GM11168 (cell line): ENCODE results near the gene FASTK.

Experiments used
- in situ Hi-C: fragments of 300-500 bp; cut with MboI; formaldehyde crosslinking; loops from one replicate; pipeline ENCODE4 v1.12.0; 2022; ENCODE audit warnings: low sequenced_read_pairs; ENCODE audit not compliant: unreplicated experiment

The FASTK gene

DNA sequence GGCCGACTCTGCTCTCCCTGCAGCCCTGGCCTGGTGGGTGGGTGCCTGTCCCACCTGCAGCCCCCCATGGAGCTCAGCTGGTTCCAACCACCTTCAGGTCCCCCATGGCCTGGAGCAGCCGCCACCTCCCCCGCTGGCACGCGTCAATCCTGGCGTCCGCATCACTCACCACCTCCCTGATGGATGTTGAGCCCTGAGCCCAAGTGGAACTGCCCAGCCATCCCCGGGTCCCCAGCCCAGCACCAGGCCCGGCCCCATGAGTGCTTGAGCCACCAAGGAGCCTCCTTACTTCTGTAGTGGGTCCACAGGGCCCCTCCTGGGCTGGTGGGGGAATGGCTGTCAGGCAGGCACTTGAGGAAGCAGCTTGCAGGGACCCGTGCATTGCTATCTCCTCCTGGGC lies 20.3 kb upstream of the FASTK start:
- in situ Hi-C loops, result no loop called here

DNA sequence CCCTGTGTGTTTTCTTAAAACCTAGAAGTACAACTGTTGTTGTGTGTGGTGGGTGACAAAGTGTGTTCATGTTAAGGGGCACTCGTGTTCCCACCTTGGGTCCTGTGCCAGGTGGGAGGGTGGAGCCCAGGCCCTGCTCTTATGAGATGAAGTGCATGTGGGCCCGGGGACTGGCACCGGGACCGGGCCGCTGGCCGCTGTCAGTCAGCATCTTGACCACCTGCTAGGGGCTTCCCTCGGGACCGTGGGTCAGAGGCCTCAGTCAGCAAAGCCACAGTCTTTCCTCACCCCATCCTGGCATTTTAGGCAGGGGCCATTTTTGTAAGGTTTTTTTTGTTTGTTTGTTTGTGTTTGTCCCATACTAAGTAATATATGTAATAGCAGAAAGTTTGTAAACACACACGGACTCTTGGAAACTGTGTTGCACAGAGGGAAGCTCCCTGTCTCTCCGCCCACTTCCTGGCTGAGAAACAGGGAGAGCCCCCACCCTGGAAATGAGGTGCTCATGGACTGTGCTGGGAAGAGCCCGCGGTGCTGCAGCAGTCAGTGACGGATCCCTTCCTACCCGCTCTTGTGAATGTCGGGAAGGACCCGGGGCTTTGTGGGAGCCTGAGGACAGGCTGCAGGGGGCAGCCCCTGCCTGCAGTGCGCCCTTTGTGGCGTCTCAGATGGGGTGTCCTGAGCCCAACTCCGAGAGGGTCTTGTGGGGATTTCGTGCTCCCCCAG lies 19.0 kb upstream of the FASTK start:
- in situ Hi-C loops, result no loop called here

DNA sequence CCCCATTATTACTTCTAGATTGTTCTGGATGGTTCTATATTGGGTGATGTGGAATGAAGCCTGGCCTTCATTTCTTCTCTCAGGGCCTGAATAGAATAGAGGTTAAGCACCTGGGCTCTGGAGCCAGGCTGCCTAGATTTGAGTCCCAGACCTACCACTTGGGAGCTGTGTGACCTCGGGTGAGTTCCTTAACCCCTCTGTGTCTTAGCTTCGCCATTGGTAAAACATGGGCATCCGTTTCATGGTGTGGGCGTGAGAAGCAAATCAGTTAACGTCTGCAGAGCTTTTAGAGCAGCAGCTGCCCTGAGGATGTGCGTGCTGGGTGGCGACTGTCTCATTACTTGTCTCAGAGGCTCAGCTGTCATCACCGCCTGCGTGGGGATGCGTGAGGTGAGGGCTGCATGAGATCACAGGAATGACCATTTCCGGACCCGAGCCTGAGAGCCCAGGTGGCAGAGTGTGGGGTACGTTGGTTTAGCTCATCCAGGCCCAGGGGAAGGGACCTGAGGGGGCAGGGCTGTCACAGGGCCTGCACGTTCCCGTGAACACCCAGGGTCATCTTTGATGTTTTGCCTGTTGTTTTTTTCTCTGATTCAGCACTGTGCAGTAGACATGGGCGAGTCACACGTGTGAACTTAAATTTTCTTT lies 15.3 kb upstream of the FASTK start:
- in situ Hi-C loops, result no loop called here

DNA sequence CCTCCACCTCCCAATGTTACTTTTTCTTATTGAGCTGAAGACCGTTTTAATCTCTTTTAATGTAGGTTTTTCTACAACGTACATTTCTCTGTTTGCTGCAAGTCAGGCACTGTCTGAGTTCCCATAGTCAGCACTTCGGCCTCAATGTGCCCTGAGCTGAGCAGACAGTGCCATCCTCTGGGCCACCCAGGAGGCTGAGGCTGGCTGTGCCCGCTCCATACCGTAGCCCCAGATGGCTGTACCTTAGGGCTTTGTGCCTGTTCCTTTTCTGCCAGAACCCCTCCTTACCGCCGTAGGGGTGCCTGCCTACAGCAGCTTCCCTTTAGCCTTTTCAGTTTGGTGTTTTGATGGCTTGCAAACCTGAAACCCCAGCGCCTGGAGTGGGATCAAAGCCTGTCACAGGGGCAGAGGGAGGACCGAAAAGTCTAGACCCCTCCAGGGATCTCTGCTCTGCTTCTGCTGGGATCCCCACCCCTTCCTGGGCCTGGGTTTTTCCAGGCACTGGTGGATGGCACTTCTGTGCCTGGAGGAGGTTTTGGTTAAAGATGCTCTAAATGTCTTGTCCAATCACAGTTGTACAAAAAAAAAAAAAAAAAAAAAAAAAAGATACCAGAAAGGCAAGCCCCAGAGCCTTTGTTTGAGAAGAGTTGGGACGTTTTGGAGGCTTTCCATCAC lies 14.7 kb upstream of the FASTK start:
- in situ Hi-C loops, result no loop called here

DNA sequence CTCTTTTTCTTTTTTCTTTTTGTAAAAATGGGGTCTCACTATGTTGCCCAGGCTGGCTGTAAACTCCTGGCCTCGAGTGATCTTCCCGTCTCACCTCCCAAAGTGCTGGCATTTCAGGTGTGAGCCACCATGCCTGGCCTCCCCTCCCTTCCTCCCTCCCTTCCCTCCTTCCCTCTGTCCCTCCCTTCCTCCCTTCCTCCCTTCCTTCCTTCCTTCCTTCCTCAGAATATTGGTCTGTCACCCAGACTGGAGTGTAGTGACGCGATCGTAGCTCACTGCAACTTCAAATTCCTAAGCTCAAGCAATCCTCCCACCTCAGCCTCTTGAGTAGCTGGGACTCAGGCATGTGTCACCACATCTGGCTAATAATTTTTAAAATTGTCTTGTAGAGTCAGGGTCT lies 14.1 kb upstream of the FASTK start:
- in situ Hi-C loops, result no loop called here

DNA sequence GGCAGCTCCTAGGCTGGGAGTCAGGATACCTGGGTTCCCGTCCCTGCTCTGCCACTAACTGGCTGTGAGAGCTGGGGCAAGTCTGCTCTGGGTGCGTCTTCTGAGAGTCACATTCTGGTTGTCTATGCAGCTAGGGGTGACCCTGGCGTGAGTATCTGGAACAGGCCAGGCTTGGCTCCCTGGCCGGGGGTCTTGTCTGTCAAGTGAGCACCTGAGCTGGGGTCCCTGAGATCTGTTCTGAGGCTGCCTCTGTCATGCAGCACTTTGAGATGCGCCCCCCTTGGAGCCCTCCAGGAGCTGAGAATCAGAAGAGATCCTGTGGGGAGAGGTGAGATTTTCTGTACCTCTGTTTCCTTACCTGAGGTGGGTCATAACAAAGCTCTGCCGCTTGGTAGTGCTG lies 13.1 kb upstream of the FASTK start:
- in situ Hi-C loops, result no loop called here

DNA sequence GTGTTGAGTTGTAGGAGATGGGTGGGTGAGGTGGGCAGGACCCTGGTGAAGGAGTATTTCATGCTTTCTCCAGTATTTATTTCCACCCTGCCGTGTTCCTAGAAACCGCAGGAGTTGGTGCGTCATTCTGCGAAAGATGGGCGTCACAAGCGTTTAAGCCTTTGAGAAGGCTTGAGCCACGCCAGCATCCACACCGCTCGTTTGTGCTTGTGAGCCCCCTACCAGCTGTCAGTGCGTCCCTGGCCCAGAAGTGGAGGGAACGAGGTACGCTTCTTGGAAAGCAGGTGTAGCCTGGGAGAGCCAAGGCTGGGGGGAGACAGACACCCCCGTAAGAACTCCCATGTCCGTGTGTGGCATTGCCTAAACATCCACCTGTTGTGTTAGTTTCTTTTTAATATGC lies 11.4 kb upstream of the FASTK start:
- in situ Hi-C loops, result no loop called here

DNA sequence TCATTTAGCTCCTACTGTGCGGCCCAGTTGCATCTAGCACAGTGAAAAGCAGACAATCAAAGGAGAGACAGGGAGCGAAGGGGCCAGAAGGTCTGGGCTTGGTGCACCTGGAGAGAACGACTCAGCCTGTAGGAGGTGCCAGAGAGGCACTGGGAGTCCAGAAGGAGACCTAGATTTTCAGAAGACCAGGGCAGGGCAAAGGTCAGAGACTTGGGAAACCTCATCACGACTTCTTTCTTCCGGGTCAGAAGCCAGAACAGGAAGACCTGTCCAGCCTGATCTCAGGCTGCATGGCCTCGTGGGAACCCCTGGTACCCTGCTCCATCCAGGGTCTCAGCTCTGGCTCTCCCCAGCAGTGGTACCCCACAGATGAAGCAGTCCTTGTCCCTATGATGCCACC lies 10.8 kb upstream of the FASTK start:
- in situ Hi-C loops, result no loop called here

DNA sequence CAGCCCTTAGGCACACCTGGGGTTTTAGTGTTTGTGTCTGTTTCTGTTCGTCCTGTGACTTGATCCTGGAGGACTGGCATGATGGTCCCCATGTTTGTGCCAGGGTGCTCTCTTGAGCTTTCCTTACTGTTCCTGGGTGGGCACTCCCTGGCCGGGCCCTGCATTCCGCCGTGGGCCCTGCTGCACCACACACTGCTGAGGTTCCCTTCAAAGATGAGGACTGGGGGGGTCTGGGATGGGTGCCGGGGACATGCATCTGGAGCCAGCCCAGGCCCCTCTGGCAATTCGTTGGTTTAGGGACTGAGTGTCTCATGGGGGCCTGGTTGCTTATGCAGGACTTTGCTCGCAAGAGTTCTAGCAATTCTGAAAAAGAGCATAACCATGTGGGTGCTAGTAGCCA lies 10.4 kb upstream of the FASTK start:
- in situ Hi-C loops, result no loop called here

DNA sequence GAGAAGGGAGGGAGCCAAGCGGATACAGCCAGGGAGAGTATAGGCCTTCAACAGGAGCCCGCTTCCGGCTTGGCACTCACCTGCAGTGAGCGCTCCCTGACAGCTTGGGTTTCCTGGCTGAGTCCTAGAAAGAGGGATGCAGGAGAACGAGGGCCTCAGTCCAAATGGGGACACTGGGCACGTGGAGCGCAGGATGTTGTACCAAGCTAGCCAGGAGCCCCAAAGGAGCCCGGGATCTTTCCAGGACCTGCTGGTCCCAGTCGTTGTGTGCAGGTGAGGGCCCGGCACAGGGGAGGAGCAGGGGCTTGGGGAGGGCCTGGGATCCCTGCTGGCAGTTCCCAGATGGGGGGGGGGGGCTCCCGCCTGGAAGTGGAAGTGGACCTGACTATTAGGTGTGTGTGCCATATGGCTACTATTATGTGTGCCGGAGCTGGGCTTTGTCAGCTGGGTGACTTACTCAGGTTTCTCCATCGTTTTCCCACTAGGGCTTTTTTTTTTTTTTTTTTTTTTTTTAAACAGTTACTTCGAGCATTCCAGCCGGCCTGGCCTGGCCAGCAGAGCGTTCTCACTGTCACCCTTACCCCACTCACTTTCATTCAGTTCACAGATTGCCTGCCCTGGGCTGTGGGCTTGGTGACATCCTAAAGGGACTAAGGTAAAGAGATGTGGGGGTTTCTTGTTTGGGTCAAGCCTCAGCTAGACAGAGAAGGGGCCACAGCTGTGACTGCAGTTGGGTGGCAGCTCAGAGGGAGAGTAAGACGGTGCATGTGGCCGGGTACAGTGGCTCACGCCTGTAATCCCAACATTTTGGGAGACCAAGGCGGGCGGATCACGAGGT lies 9.5 kb upstream of the FASTK start:
- in situ Hi-C loops, result no loop called here

DNA sequence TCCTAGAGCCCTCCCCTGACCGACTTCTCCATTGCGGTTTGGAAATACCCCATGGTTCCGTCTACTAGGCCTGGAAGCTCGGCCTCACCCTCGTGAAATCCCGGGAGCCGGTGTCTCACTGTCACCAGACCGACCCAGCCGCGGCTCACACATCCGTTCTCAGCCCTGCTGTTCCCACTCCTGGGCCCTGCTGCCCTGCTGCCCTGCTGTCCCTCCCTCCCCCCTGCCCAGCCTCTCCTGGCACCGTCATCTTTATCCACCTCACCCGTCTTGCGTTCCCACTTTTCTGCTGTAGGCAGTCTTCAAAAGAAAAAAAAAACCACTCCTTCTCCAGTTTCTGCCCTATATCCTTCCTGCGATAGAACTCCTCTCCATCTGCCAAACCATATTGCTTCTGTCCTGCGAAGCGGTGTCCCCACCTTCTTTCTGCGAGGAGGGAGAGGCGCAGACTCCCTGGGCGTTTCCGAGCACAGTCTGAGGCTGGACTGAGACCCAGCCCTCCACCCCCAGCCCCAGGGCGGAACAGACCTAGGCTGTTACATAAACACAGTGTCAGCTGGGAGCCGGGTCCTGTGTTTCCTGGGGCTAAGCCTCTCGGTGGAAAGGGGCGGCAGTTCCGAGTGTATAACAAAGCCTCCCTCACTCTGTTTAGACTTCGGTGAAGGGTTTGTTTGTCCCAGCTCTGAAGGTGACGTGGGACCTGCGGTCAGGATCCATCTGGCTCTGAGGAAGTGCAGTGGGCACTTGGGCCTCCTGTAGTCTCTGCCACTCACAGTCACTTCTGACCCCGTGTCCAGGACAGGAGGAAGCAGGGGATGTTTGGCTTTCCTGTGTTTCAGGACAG lies 8.5 kb upstream of the FASTK start:
- in situ Hi-C loops, result no loop called here

DNA sequence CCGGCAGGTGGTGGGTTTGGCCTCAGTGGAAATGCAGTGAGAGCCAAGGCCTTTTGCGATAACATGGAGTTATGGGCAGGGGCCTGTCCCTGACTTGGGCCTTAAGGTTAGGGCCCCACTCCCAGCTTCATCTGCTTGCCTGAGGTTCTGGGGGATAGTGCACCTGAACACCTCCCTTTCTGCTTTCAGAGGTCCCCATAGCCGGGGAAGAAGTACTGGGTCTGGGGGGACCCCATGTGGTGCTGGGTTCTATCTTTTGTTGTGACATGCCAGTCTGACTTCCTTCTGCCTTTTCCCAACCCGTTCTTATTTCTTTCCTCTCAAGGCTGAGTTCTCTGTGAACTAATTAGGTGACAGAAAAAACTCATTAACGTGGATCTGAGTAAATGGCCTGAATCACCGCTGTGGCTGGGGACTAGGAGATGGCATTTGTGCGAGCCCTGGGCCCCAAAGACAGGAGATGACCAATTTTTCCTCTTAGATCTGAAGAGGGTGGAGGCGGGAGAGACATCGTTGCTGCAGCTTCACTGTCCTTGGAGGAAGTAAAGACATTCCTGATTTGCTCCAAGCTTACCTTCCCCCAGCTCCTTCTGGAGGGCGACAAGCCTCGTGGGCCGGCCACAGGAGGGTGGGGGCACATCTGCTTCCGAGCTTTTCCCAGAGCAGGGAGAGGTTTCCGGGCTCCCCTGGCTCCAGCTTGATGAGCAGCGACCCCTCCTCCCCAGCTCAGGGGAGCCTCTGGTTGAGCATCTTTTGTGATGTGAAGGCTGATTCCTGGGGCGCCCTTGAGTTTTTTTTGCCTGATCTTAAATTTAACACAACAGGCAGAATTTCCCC lies 7.6 kb upstream of the FASTK start:
- in situ Hi-C loops, result no loop called here

DNA sequence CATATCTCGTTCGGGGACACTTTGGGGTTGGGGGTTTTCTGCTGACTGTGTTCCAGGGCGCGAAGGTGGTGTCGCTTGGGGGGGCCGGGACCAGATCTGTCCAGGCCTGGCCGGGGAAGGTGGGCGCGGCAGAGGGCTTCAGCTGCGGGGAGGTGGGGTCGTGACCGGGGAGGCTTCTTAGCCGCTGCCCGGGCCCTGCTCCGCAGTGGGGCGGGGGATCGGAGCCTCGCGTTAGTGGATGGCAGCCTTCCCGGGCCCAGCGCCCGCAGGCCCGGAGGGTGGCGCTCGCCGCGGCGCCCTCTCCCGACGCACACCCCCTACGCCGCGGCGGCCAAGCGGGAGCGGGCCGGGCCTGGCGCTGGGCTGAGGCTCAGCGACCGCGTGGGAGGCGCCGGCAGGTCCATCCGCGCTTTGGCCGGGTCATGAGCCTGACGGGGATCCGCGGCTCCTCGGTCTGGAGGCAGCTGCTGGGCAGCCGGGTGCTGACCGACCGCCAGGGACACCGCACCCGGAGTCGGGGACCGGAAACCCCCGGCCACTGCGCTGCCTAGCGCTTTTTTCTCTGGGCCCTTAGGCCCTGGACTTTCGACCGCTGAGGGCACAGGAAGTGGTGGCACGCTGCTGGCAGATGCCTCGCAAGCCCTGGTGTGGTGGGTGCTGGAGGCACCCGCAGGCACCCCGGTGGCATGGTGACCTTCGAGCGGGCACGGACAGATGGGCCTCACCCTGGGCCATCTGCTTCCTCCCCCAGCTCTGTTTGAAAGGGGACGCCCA lies 6.8 kb upstream of the FASTK start:
- in situ Hi-C loops, result no loop called here

DNA sequence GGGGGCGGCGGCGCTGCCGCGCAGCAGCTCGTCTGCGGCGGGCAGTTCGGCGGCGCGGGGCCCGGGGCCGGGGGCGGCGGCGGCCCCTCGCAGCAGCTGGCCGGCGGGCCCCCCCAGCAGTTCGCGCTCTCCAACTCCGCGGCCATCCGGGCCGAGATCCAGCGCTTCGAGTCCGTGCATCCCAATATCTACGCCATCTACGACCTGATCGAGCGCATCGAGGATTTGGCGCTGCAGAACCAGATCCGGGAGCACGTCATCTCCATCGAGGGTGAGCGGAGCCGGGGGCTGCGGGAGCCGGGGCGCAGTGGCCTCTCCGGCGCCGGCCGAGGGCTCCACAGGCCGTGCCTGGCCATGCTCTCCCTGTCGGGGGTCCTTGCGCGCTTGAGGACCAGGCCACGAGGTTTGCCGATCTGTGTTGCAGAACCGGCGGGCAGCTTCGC lies 6.2 kb upstream of the FASTK start:
- in situ Hi-C loops, result no loop called here

DNA sequence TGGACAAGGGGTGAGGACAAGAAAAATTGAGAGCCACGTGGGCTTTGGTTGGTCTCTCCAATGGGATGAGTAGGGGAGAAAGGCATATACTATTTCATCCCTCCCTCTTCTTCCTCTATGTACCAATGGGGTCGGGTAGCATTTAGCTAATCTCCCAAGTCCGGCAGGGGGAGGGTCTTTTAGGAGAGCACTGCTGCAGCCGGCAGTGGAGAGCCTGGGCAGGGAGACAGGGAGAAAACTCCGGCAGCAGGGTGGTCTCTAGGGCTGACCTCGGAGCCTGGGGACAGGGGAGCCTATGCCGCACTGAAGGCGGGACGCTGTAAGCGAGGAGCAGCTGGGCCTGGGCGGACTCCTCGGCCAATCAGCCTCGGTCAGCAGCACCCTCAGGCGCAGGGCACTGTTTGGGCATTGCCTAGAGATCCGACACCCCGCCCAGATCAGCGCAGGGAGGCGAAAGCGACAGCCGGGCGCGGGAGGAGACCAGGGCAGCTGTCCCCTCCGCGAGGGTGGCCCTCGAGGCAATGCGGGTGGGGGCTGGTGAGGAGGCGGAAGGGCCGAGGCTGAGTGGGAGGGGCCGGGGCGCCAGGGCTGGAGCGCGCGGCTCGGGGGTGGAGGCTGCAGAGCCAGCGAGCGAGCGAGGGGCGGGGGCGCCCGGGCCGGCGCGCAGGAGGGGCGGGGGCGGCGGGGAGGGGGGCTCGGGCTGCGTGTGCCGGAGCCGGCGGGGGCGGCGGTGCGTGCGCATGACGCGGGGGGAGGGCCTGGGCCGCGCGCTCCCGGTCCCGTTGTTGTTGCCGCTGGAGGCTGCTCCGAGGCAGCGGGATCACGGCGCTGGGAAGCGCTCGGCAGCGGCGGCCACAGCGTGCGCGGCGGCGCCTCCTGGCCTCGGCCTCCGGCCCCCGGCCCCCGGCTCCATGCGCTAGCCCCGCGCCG lies 5.3 kb upstream of the FASTK start, which contains the start of gene AGAP3:
TSS of gene AGAP3 (plus strand) at position 785 of the 930 bp plus-strand sequence. CDS start 267 bp downstream, outside the sequence.
- in situ Hi-C loops, result no loop called here

DNA sequence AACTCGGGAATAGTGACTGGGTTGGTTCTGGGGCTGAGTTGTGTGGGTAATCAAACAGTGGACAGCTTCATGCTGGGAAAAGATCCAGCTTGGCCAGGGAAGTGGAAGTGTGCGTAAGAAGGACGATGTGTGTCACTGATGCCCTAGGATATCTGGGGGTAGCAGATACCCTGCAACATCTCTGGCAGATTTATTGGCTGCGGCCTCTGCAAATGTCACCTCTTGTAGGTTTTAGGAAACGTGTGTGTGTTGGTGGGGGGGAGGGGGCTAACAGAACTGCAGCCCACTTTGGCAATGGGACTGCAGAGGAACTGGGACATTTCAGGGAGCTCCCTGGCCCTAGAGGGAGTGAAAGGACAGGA lies 4.7 kb upstream of the FASTK start:
- in situ Hi-C loops, result no loop called here

DNA sequence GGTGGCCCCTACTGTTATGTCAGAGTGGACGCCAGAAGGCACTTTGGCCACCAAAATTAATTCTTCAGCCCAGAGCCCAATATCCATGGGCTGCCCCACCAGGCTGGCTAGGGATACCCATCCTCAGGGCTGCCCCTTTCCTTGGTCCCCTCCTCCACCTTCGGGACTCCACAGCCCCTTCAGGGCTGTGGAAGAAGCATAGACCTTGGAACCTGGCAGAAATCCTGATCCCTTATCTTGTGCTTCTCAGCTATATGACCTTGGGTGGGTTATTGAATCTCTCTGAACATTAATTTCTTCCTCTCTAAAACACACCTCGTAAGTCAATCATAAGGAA lies 3.2 kb upstream of the FASTK start:
- in situ Hi-C loops, result no loop called here
